Esophagus muscularis mucosa (tissue), 3 donors: Measurements from ENCODE around the gene CMTM4.

Experiments
- CTCF ChIP-seq, 3 experiments: fragments of 200-600 bp in 2 of 3; fragments of 450-650 bp in 1 of 3; sonication (generic) in 2 of 3; IDR thresholded peaks; one replicate each; pipeline ENCODE4 v1.5.1; 2017 to 2019; ENCODE audit warnings: antibody characterized with exemption in 3 of 3, mild to moderate bottlenecking in 2 of 3, moderate library complexity in 1 of 3
- POLR2A ChIP-seq: fragments of 450-650 bp; IDR thresholded peaks from one replicate; pipeline ENCODE4 v1.6.1; 2017; ENCODE audit warnings: antibody characterized with exemption, moderate library complexity, mild to moderate bottlenecking, low read depth

- TF ChIP-seq CTCF (IDR thresholded peaks at IDR 0.05): no peak
- no peak for TF ChIP-seq POLR2A
Observed at GRCh38 chr16:66647866-66648265, 48.7 kb downstream of the CMTM4 start.
